HG03025 (cell line): ENCODE results near the gene RPS10.
"Not testable (repeated sequence)": the region's sequence is repeated elsewhere in the genome, so short reads cannot be mapped to it uniquely, and the experiment has no call there.

Experiments
- ATAC-seq: cut with Tn5 transposase; IDR thresholded peaks from one replicate; pipeline ENCODE4 v1.9.1; 2021; ENCODE audit warnings: mild to moderate bottlenecking, moderate library complexity; ENCODE audit not compliant: unreplicated experiment, low FRiP score

Gene RPS10

DNA sequence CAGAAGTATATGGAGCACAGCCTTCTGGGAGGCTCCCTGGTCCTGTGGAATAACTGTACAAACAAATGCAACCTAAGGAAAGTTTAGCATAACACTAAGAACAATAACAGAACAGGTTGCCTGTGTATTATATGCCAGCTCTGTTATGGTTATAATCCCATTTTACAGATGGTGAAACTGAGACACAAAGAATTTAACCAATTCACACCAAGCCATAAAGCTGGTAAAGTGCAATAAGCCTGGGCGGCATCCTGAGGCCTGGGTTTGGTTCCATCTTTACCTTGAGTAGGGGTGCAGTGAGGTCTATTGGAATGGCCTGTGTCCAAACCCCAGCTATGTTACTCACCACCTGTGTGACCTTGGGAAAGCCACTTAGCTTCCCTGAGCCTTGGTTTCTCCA is 25.3 kb upstream of the RPS10 start:
- no peak for ATAC-seq

DNA sequence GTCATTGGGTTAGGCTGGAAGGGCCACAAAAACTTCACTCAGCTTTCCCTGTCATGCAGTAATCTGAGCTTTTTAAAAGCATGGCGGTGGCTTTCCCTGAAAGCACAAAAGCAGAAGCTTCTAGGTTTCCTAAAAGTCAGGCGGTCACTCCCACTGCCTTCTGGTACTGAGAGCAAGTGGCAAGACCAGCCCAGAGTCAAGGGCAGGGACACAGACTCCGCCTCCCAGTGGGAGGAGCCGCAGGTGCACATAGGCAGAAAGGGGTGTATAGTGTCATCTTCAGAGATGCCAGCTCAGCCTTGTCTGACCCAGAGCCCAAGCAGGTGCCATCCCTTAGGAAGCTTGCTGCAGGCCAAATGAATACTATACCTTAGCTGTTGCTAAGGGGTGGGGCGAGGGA is 22.0 kb upstream of the RPS10 start:
- ATAC-seq, result no peak

DNA sequence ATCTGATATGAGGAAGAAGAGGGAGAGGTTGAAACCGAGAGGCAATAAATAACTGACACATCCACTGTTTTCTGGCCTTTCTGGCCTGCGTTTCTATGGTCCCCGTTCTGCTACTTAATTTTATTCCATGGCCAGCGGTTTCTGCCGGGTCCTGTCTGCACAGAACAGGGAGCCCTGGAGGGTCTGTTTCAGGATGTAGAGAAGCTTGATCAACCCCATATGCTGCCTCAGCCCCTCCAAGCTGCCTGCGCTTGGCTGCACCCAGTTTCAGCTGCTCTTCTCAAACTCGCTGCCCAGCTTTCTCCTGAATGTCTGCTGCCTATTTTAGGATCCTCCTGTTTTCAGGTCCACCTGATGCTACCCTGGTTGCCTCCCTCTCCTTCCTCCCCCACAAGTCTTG is 21.5 kb upstream of the RPS10 start:
- ATAC-seq, result no peak

DNA sequence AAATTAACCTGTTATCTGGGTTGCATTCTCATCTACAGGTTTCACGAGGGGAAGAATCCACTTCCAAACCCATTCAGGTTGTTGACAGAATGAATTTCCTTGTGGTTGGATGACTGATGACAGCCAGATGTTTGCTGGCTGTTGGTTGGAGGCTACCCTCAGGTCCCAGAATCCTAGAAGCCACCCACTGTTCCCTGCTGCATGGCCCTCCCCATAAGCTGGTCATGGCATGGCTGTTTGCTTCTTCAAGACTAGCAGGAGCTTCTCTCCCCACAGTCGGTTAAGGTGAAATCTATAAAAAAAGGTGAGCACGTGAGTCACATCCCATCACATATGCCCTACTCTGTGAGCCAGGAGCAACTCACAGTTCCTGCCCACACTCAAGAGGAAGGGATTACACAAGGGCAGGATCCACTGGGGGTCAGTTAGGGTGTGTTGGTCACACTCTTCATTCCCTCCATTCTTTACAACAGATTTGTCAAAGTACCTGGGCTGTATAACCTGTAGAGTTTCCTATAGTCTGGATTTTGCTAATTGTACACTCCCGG is 19.5 kb upstream of the RPS10 start:
- no peak for ATAC-seq

DNA sequence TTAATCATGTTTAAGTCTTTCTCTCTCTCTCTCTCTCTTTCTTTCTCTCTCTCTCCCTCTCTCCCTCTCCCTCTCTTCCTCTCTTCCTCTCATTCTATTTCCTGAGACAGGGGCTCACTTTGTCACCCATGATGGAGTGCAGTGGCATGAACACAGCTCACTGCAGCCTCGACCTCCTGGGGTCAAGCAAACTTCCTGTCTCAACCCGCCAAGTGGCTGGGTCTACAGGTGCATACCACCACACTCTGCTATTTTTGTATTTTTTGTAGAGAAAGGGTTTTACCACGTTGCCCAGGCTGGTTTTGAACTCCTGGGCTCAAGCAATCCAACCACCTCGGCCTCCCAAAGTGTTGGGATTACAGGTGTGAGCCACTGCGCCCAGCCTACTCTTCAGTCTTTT is 15.7 kb upstream of the RPS10 start:
- no peak for ATAC-seq

DNA sequence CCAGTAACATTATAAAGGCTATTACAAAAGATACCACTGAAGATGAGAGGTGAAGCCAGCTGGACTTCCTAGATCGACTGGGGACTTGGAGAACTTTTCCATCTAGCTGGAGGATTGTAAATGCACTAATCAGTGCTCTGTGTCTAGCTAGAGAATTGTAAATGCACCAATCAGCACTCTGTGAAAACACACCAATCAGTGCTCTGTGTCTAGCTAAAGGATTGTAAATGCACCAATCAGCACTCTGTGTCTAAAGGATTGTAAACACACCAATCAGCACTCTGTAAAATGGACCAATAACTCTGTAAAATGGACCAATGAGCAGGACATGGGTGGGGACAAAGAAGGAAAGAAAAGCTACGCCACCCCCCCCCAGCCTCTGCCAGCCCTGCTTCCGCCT is 13.6 kb upstream of the RPS10 start:
- no peak for ATAC-seq

DNA sequence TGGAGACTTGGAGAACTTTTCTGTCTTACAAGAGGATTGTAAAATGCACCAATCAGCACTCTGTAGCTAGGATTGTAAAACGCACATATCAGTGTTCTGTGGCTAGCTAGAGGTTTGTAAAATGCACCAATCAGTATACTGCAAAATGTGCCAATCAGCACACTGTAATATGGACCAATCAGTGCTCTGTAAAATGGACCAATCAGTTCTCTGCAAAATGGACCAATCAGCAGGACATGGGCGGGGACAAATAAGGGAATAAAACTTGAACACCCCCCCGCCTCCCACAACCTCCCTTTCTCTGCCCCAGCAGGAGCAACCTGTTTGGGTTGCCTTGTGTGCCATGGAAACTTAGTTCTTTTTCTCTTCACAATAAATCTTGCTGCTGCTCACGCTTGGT is 12.8 kb upstream of the RPS10 start:
- no peak for ATAC-seq

DNA sequence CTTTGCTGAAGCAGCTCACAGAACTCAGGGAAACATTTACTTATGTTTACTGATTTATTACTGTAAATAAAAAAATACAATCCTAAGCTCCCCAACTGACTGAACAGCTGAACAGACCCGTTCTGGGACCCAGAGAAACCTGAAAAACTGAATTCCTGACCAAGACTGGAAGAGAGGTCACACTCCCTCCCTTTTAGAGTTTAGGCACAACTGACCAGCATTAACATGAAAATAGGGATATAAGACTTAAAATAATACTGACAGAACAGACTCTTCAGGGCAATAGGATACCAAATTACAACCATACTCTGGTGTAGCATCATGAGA is 11.7 kb upstream of the RPS10 start:
- ATAC-seq, result no peak

DNA sequence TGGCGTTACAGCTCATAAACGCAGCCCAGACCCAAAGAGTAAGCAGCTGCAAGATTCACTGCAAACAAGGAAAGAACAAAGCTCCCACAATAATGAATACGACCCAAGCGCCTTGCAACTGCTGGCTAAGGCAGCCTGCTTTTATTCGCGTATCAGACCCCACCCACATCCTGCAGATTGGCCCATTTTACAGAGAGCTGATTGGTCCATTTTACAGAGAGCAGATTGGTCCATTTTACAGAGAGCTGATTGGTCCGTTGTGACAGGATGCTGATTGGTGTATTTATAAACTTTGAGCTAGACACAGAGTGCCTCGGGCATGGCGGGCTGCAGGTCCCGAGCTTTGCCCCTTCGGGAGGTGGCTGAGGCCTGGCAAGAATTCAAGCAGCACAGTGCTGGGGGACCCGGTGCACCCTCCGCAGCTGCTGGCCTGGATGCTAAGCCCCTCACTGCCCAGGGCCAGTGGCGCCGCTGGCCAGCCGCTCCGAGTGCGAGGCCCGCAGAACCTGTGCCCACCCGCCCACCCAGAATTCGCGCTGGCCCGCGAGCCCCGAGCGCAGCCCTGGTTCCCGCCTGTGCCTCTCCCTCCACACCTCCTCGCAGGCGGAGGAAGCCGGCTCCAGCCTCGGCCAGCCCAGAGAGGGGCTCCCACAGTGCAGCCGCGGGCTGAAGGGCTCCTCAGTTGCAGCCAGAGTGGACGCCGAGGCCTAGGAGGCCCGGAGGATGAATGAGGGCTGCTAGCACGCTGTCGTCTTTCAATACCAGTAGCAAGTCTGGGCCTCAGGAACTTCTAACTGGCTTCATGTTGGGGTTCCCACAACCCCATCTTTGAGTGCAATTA is 11.2 kb upstream of the RPS10 start:
- no peak for ATAC-seq

DNA sequence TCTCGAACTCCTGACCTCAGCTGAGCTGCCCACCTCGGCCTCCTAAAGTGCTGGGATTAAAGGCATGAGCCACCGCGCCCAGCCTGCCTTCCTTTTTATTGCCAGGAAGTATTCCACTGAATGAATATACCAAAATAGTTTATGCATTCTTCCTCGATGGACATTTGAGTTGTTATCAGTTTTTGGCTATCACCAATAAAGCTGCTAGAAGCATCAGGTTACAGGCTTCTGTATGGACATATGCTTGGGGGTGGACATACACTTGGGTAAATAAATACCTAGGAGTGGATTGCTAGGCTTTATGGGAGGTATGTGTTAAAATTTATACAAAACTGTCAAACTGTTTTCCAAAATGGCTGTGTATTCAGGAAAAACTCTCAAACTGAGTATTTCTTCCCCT is 10.0 kb upstream of the RPS10 start:
- ATAC-seq, result no peak

DNA sequence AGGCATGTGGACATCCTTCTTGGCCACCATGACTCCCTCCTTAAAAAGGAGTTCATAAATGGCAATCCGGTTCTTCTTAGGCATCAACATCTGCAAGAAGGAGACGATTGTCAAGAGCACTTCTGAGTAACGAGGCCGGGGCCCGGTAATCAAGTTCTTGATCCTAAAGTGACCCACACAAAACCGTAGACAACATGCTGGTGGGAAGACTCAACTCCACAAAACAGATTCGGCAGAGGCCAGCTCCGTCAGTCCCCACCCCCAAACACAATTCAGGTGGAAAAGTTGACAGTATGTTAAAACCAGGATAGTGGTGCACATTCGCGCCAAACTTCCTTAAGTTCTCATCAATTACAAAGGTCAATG is 754 bp downstream of the RPS10 start:
- ATAC-seq, result no peak

DNA sequence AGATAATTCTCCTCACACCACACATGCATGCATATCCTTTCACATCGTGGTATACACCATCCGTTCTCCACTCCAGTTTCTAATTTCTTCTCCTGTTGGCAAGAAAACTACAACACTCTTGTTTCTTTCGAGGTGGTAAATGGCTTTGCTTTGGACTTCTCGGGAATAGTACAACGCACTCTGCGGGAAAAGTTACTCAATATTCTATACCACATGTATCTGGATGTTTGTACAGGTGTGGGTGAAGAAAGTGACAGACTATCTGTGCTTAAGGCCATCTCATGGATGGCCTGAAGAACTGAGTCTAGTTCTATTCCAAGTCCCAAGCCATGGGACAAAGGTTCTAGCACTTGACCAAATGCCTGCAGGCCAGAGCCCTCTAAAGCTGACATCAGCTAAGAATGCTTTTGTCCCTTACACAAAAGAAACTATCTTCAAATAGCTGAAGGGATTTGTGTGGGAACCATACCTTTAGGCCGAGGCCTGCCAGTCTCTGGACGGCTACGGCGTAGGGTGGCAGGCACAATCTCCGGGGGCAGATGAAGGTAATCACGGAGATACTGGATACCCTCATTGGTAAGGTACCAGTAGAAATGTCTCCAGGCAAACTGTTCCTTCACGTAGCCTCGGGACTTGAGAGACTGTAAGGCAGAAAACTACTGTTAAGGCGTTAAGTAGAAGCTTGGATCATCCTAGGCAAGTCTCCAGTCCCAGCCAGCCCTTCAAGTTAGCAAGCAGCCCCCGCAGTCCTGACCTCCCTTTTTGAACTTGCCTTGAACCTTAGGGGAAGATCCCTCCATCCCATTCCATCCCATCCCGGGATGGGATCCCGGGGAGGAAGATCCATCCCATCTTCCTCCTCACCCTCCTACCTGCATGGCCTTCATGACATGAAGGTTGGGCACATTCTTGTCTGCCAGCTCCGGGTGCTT is 1.4 kb downstream of the RPS10 start:
- no peak for ATAC-seq

DNA sequence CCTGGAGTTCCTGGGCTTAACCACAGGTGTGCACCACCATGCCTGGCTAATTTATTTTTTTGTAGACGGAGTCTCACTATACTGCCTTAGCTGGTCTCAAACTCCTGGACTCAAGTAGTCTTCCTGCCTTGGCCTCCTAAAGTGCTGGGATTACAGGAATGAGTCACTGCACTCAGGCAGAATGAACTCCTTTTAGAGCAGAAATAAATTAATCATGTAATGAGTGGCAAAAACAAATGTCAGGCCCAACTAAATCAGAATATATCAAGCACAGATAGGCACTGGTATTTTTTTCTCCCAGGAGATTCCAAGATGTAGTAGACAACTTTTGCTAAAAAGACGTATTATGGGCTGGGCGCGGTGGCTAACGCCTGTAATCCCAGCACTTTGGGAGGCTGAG is 2.6 kb downstream of the RPS10 start:
- no peak for ATAC-seq

DNA sequence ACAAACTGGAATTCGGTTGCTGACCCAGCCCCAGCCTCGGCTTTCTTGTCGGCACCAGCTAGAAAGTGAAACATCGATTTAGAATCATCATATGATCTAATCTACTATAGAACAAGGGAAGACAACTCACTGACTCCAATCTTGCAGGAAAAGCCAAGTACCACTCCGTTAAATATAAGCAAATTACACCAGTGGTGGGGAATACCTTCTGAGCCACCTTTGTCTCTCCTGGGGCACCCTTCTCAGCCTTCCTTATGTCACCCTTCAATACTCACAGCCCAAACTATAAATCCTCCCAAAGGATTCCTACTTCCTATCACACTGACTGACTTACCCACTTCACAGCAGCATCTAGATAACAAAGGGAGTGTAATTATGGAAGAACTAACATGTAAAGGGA is 7.5 kb downstream of the RPS10 start:
- no peak for ATAC-seq

DNA sequence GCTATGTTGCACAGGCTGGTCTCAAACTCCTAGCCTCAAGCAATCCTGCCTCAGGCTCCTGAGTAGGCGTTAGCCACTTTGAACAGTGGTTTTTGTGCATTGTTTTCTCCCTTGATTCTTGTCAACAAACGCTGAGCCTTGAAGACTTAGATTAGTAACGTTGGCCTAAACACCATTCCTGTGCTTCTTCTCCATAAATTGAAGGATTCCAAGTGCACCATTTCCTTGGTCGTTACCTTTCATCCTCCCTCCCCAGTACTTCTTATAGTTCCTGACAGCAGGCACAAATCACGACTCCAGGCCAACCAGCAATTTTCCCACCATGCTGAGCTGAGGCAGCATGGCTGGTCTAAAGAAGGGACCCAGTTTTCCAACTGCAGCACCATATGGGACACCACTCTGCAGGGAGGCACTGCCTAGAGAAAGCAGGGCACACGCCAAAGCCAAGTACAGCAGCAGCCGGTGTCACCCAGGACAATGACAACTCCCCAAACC is 8.9 kb downstream of the RPS10 start:
- ATAC-seq, result no peak

DNA sequence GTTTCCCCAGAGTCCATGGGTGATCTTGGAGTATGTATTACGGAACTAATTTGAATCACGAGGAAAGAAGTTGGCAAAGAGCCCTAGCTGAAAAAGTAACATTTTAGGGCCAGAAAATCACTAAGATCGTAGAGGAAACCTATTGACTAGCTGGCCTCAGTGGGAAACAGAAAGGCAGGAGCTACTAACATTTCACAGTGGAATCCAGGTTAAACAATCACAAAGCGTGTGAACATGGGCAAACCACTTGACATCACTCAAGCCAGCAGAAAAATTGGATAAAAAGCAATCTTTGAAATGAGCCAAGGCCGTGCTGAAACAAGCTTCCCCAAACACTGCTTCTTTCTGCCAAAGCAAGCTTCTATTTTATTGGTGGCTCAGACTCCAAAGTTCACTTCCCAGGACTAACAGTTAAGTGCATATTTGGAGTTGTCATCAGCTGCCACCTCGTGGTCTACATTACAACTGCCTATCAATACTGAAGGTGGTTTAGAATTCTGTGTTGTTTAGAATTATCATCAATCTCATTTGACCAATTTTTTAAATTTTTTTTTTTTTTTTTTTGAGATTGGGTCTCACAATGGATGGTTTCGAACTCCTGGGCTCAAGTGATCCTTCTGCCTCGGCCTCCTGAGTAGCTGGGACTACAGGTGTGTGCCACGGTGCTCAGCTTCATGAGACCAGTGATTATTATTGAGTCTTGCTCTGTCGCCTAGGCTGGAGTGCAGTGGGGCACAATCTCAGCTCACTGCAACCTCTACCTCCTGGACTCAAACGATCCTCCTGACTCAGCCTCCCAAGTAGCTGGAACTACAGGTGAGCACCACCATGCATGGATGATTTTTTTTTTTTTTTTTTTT is 10.6 kb downstream of the RPS10 start:
- ATAC-seq, result no peak

DNA sequence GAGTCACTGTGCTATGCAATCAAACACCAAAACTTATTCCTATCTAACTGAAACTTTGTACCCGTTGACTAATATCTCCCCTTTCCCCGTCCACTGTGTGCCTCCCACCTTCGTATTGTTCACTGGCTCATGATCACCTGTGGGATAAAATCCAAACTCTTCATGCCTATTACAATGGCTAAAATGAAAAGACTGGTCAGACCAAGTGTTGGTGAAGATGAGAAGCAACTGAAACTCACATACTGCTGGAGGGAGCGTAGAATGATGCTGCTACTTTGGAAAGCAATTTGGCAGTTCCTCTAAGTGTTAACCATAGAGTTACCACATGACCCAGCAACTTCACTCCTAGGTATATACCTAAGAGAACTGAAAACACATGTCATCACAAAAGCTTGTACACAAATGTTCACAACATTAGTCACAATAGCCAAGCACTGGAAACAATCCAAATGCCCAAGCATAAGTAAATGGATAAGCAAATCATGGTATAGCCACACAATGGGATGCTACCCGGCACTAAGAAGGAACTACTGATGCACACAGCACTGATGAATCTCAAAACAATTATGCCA is 13.1 kb downstream of the RPS10 start:
- no peak for ATAC-seq

DNA sequence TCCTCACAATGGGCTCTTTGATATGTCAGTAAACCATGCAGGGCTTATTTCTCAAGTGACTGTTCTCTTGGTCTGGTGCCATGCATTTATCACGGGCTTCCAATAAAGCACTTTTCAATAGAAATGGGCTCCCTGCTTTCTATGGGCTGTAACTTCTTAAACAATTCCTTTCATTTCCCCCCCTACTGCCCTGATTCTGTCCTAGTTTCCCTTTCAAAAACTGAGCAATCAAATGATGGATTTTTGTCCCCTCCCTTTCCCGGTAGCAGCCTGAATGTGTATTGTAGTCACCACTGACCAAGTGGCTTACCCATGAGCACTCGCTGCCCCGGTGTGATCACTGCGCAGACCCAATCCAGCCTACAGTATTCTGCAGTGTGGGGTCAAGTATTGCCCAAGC is 13.9 kb downstream of the RPS10 start:
- no peak for ATAC-seq

DNA sequence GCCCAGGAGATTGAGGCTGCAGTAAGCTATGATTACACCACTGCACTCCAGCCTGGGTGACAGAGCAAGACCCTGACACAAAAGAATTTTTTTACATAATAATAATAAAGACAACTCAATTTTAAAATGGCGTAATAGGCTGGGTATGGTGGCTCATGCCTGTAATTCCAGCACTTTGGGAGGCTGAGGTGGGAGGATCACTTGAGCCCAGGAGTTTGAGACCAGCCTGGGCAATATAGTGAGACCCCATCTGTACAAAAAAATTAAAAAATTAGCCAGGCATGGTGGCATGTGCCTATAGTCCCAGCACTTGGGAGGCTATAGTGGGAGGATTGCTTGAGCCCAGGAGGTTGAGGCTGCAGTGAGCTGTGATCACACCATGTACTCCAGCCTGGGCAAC is 18.0 kb downstream of the RPS10 start:
- not testable (repeated sequence) for ATAC-seq

DNA sequence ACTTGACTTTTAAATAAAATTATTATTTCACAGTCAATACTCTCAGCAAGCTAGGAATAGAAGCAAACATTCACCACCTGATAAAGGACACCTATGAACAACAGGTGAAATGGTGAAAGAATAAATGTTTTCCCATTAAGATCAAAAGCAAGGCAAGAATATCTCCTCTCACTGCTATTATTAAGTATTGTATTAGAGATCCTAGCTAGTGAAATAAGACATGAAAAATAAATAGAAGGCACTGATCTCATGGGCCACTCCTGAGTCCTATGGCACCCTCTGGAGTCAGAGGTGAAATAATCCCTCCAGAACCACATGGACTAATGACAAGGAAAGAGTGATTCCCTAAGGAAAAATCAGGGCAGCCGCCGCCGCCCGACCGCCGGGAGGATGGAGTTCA is 29.4 kb downstream of the RPS10 start:
- ATAC-seq, result no peak
